Posterior vena cava (tissue), 2 donors: Measurements from ENCODE around the gene TSPAN8. TPM values are rescaled to one million over a fixed set of nuclear protein-coding genes. Genes with fewer than 3 reads are reported as not detected.

ENCODE experiments used
- DNase-seq: peaks from one replicate; pipeline ENCODE4 v3.0.0-alpha.2; 2020; ENCODE audit warnings: low spot score
- intact Hi-C, 2 donors: fragments of 100-400 bp; cut with DNase I; formaldehyde crosslinking; loops; one replicate each; pipeline versions ENCODE4 v1.14.1 to v1.14.2; 2022 to 2023
- long read RNA-seq, 2 donors: library from polyadenylated mRNA; unstranded; transcript quantifications; one replicate each; pipeline ENCODE4 v2.0.0, GENCODE V29; 2020 to 2021
- total RNA-seq, 2 donors: library from RNA; stranded (reverse); fragmentation: NEBNext Ultra II Directional; extraction: Animal tissue kit (Norgen Biotek cat#: 25700); gene quantifications; one replicate each; pipeline ENCODE4 v1.2.1, GENCODE V29; 2021
- donor health status: DM: yes; HTN: yes; CAD: no.
- donor health status: DM: yes; HTN: yes; CAD: no.

The TSPAN8 gene
- total RNA-seq = 10 to 100 TPM in 1 of 2 donors, 1 to 10 TPM in 1; 3.3 to 10.8 TPM
- long read RNA-seq, donor 1, partial matches to known transcripts = 0 of 2 reads
- long read RNA-seq, donor 1, other reads (novel, unspliced or antisense) = 0 of 2 reads
- long read RNA-seq, donor 2, partial matches to known transcripts = 0 of 7 reads
- long read RNA-seq, donor 2, other reads (novel, unspliced or antisense) = 0 of 7 reads

DNA sequence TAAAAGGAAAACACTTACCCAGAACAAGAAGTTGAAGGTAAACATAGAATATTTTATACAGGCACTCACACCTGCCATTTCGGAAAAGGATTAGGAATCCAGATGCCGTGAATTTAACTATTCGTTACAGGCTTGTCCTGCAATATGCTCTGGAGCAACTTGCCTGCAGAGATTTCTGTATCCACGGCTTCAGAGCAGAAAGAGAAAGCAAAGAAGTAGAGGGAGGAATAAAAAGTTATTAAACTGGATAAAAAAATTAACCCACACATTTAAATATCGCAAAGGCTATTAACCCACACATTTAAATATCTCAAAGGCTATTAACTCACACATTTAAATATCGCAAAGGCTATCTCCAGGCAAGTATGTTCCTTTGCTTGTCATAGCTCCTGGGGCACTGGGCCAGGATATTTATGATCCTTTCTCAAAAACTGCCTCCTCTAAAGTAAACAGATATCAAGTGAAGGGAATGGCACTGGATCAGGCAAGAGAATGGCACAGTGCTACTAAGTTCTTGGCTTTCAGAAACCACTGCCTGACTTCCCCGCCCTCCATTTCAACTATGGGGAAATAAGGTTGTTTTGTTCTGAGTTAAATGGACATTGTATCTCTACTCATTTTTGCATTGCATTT is at the start of gene TSPAN8:
Gene TSPAN8 (minus strand): TSS at position 399 of the 633 bp plus-strand sequence. CDS start 321 bp downstream, at position 78.
- intact Hi-C loops = loop anchor here in 1 of 2 donors (2.0 kb wide), 1 partner anchor 53 kb away; no protein-coding TSS in a partner anchor
- DNase-seq = no peak

DNA sequence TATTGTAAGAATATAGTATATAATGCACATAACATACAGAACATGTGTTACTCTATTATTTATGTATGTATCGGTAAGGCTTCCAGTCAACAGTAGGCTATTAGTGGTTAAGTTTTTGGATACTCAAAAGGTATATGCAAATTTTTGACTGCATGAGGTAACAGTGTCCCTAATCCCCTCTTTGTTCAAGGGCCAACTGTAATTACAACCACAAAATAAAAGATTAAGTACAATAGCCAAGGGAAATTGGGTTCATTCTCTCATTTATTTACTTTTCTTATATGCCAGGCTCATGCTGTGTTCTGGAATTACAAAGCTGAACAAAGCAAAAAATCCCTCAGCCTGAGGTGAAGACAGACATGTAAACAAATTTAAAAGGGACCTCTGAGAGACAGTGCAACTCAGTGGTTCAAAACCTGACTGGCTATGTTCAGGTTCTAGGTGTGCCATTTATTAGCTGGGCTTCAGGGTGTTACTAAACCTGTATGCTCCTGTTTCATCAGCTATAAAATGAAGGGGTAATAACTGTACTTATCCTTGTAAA is 43.4 kb upstream of the TSPAN8 start:
- DNase-seq = no peak
- intact Hi-C loops = no loop called here

DNA sequence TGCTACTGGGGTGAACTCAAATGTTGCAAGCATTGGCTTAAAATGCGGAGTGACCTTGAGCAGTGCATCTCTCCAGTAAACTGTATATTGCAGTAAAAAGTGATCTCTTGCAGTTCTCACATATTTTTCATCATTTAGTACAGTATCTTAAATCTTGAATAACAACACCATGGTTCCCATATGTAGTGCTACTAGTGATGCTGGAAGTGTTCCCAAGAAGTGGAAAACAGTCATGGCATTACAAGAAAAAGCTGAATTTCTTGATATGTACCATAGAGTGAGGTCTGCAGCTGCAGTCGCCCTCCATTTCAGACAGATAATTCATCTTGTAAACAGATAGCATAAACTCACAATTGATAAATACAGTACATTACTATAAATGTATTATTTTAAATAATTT is 42.9 kb upstream of the TSPAN8 start:
- intact Hi-C loops = no loop called here
- no peak for DNase-seq

DNA sequence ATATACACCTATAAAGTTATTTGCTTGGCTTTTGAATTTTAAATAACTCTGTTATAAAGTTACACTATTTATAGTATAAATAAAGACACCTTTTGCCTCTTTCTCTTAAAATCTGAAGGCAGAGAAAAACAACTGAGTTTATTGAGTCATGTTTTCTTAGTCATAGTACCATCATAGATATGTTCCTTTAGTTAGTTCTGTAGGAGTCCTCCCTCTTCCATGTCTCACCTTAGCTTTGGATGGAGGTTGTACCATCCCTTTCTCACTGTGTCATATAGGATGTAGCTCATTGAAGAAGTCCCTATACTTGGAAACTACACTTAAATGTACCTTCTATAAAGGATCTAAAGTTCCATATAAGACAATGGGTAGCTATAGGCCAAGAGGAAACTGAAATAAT is 39.7 kb upstream of the TSPAN8 start:
- no peak for DNase-seq
- intact Hi-C loops = no loop called here

DNA sequence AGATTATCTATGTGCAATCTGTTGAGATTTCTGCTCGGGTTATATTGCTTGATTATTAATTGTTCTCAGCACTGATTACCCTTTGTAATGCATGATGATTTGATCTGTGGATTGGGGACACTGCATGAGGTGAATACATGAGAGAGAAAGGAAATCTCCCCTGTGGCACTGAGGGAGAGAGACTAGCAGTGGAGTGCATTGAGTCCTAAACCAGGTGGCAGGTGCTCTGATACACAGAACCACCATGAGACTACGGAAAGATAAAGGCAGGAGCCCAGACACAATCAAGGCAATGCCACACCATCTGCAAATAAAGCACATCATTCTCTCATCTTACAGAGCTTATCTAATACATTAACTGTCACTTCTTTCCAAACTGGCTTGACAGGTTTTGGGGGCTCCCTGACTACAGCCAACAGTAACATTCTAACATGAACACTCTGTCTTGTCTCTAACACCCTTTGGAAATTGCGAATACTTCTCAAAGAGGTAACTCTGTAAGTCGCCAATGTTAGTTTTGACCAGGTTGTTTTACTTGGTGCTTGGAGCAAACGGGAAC is 37.6 kb upstream of the TSPAN8 start:
- no peak for DNase-seq
- intact Hi-C loops = no loop called here

DNA sequence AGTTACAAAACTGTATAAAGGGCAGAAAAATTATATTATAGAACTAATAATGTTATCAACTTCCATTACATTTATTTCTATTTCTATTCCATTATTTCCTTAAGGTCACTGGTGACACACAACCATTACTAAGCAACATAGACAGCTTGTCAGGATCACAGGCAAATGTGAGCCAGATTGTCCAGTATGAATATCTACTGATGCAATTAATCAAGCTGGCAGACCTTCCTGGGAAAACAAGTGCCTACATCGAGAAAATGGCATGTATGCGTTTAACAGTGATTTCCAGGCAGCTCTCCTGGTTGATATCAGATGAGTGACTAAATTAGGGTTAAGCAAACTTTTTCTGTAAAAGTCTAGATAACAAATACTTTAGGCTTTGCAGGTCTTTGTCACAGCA is 36.9 kb upstream of the TSPAN8 start:
- intact Hi-C loops = no loop called here
- no peak for DNase-seq

DNA sequence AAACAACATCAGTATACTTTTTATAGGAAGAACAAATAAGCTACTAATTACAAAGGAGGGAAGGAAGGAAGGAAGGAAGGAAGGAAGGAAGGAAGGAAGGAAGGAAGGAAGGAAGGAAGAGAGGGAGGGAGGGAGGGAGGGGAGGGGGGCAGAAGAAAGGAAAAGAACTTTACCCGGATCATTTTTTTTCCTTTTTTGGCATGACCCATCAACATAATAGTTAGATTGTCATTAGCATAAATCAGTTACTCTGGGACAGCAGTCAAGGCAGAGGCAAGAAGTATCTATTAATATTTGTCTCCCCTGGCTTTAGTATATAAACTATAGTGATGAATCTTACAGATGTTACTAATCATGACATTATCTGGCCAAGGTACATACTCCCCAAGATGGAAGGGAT is 35.2 kb upstream of the TSPAN8 start:
- intact Hi-C loops = no loop called here
- DNase-seq = no peak

DNA sequence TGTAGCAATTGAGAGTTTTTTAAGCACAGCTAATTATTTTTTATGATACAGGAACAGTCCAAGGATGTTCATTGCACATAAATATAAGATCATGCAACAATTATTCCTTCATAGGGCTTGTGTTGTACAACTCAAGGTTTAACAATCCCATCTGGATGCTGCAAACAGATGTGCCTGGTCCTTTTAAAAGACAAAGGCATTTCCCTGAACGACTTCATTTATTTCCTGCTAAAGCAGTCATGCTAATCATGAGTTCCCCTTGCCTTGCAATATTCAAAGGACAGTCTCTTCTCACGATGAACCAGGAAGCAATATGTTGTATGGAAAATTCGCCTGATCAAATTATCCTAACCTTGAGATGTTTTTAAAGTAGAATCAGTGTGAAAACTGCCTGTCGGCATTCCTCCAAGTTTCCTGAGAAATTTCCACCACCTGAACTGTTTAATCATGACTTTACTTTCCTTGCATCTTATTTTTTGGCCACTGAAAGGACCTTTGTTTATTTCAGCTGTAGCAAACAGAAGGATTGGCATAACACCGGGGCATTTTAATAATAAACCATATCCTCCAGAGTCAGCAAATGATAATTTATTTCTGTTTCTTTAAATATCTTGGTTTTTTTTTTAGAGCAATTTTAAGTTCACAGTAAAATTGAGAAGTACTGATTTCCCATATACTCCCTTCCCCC is 33.9 kb upstream of the TSPAN8 start:
- intact Hi-C loops = no loop called here
- DNase-seq = no peak

DNA sequence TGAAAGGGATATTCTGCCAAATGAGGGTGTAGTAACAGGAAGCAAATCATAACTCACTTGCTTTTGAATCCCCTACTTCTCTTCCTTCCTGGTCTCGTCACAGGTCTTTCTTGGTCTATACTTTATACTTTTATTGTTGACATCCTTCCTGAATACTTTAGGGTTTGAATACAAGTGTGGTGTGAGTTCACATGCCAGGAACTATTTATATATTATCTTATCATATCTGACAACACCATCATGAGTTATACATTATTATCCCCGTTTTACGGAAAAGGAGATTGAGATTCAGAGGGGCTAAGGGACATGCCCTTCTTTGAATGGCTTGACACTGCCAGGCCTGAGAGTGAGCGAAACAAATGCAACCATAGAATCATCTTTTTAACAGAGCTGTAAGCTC is 33.0 kb upstream of the TSPAN8 start:
- no peak for DNase-seq
- intact Hi-C loops = no loop called here

DNA sequence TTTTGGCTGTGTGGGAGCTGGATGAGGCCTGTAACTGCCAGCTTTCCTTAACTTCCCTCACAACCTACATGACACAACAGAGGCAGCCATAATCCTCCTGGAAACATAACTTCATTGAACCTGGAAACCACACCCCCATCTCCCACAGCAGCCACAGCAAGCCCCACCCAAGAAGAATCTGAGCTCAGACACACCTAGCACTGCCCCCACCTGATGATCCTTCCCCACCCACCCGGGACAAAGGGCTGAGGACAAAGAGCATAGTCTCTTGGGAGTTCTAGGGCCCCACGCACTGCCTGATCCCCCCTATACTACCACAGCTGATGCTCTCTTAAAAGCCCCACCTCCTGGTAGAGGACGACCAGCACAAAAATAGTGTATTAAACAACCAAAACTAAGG is 29.6 kb upstream of the TSPAN8 start:
- intact Hi-C loops = no loop called here
- DNase-seq = no peak

DNA sequence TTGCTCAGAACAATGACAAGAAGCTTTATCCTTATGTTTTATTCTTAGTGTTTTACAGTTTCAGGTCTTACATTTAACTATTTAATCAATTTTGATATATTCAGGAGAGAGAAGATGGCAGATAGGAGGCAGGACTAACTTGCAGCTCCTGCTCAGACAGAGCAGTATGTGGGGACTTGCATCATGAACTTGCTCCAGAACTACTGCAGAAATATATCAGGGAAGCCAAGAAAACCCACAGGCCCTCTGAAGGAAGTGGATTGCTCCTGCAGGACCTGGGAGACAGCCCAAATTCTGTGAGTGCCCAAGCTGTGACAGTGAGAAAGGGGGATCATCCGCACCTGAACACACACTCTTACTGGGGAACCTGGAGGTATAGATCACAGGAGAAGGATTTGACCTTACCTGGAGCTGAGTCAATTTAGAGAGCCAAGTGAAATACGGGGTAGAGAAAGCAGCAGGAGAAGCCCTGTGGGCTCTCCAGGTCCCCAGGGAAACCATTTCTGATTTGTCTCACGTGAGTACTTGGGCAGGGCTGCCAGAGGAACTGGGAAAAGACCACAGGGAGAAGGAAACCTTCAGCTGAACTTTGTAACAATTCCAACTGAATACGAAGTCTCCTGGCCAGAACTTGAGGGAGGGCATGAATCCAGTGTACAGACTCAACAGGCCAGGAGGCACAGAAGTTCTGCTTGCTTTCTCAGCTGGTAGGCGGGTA is 28.9 kb upstream of the TSPAN8 start:
- intact Hi-C loops = no loop called here
- DNase-seq = no peak

DNA sequence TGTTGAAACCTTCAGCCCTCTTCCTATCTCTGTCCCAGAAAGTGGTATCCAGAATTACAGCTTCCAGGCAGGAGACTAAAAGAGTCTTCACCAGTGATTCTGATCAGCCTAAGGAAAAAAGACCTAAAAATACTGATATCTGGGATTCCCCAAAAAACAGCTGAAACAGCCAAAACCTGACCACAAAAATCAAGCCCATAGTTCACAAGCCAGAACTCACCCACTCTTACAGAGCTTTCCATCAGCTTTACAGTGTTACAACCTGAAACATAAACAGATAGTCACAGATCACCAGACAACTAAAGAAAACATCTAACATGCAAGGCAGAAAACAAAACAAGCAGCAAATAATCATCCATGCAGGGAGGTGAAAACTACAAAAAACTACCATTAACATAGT is 26.0 kb upstream of the TSPAN8 start:
- no peak for DNase-seq
- intact Hi-C loops = no loop called here

DNA sequence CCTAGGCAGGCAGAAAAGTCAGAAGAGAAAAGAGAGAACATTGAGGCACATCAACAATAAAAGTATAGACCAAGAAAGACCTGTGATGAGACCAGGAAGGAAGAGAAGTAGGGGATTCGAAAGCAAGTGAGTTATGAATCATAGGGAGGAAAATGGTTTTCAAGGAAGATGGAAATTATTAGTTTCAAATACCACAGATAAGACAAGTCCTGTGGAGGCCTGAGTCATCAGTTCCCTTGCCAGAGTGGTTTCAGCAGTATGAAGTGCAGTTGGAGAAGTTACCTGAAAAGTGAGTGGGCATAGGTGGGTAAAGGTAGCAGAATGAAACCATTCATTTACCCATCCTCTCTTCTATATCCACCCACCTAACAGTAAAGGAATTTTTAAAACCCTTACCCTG is 25.2 kb upstream of the TSPAN8 start:
- intact Hi-C loops = no loop called here
- DNase-seq = no peak

DNA sequence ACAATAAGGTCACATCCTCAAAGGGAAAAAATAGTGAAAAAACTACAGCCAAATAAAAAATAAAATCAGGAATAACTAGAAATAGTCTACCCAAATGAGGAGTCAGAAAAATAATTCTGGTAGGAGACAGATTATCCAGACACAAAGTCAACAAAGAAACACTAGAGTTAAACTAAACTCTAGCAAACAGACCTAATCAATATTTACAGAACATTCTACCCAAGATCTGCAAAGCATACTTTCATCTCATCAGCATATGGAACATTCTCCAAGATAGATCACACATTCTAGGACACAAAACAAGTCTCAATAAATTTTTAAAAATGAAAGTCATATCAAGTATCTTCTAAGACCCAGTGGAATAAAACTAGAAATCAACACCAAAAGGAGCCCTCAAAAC is 20.4 kb upstream of the TSPAN8 start:
- intact Hi-C loops = no loop called here
- no peak for DNase-seq

DNA sequence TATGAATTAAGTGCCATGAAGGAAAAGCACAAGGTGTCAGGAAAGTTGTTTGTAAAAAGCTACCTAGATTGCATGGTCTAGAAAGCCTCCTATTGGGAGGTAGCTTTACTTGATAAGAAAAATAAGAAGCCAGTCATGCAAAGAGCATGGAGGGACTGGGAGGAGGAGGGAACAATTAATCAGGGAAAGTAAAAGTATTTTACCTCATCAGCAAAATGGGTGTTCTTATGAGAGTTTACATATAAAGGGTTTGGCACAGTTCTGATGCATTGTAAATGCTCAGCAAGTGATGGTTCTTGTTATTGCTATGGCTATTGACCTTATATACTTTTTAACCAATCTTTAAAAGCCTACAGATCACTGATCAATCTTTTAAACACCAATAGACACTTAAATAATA is 17.0 kb upstream of the TSPAN8 start:
- no peak for DNase-seq
- intact Hi-C loops = no loop called here

DNA sequence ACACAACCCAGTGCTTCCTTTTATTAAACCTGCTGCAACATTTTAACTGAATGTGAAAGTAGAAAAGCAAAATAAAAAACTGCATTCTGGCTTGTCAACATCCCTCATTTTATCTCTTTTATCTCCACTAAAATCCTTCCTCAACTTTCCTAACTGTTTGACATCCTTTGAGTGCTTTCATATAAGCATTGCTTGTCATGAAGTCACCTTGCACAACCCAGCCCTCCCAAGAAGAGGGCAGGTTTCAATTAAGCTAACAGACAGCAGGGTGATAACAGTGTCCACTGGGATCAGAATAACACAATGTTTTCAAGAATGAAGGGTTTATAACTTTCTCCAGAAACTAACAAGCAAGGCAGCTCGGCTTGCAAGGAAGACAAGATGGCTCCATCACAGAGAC is 16.3 kb upstream of the TSPAN8 start:
- no peak for DNase-seq
- intact Hi-C loops = no loop called here

DNA sequence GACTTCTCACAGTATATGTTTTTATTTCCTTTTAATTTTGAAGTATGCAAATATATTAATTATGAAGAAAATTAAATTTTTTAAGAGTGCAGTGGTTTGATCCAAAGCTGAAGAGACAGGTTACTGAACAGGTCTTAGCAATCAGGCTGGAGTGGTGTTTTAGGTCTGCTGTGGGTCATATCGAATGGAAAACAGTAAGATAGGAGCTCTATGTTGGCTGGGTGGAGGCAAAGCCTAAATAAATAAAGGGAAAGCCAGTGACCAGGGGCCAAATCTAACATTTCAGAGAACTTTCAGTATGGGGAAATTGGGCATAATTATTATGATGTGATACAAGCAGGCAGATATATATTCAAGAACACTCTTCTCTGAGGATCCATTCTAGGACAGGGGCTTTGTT is 12.7 kb upstream of the TSPAN8 start:
- intact Hi-C loops = no loop called here
- no peak for DNase-seq

DNA sequence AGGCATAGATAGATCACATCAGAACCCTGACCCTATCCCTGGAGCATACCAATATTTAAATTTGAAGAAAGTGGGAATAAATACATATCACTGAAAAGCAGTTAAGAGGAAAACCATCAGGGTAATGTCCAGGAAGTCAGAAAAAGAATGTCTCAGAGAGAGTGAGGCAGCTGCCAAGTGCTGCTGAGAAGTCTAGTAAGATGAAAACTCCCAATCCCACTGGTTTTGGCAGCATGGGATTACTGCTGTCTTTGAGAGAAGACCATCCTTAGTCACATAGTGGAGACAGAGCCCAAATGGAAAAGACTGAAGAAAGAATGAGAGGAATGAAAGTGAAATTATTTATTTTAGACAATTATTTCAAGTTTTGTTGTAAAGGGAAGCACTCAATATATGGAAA is 11.5 kb upstream of the TSPAN8 start:
- intact Hi-C loops = no loop called here
- no peak for DNase-seq

DNA sequence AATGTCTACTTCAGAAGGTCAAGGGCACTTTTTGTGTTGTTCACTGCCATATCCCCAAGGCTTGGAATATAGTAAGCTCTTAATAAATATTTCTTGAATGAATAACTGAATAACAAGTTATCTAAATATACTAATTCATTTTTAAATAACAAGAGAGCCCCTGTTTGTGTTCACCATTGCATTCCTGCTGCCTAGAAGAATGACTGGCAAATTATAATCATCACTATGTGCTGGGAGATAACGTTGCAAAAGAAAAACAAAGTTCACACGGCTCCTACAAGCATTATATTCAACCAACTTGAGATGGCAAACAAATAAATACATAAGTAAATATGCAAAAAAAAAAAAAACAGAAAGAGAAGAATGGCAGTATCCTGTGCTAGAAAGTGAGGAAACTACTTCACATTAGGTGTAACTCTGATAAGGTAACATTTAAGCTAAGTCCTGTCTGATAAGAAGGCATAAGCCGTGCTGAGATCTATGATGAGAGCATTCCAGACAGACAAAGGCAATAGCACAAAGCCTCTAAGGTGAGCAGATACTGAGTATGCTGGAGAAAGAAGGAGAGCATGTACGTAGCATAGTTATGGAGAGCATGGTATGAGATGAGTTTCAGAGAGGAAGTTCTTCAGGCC is 9.2 kb upstream of the TSPAN8 start:
- no peak for DNase-seq
- intact Hi-C loops = no loop called here
